Gastroesophageal sphincter (tissue), 4 donors: Measurements from ENCODE around the gene CRB2. TPM values are rescaled to one million over a fixed set of nuclear protein-coding genes. Genes with fewer than 3 reads are reported as not detected.

Experiments
- ATAC-seq: fragments of 150-250 bp; one replicate; pipeline ENCODE4 v1.9.1; 2016; ENCODE audit warnings: mild to moderate bottlenecking, moderate library complexity
- H3K27ac ChIP-seq, 4 donors: fragments of 200-600 bp; sonication (generic) in 3 of 4; 1 replicate in 3 of 4; 2 replicates in 1 of 4; pipeline ENCODE4 v1.5.1; 2016 to 2019
- H3K27me3 ChIP-seq: fragments of 200-600 bp; sonication (generic); one replicate; pipeline ENCODE4 v1.5.1; 2019
- H3K36me3 ChIP-seq, 2 donors: fragments of 200-600 bp; sonication (generic); one replicate each; pipeline ENCODE4 v1.5.1; 2019; ENCODE audit warnings: control low read depth in 1 of 2
- H3K4me1 ChIP-seq, 3 donors: fragments of 200-600 bp; sonication (generic); 1 replicate in 2 of 3; 2 replicates in 1 of 3; pipeline ENCODE4 v1.5.1; 2016 to 2019; ENCODE audit warnings: control low read depth in 2 of 3
- H3K4me3 ChIP-seq, 2 donors: fragments of 200-600 bp; sonication (generic); one replicate each; pipeline ENCODE4 v1.5.1; 2019; ENCODE audit warnings: mild to moderate bottlenecking in 1 of 2, moderate library complexity in 1 of 2
- H3K9me3 ChIP-seq, 3 donors: fragments of 200-600 bp; sonication (generic); one replicate each; pipeline ENCODE4 v1.5.1; 2017 to 2019; ENCODE audit warnings: control low read depth in 2 of 3
- EP300 ChIP-seq: sonication (generic); formaldehyde crosslinking; IDR thresholded peaks from one replicate; pipeline ENCODE4 v1.6.1; 2017; ENCODE audit warnings: antibody characterized with exemption, mild to moderate bottlenecking
- POLR2A ChIP-seq, 2 donors: fragments of 450-650 bp; IDR thresholded peaks; one replicate each; pipeline ENCODE4 v1.6.1; 2017; ENCODE audit warnings: antibody characterized with exemption in 2 of 2, mild to moderate bottlenecking in 2 of 2, moderate library complexity in 1 of 2
- POLR2AphosphoS5 ChIP-seq: sonication (generic); formaldehyde crosslinking; IDR thresholded peaks from one replicate; pipeline ENCODE4 v1.6.1; 2017; ENCODE audit warnings: antibody characterized with exemption
- WGBS, 2 donors: methylation state at CpG; one replicate each; pipeline ENCODE4 v1.1.5; 2018; ENCODE audit warnings: low coverage in 1 of 2; 5-methylcytosine and 5-hydroxymethylcytosine counted together
- total RNA-seq, 4 donors: library from RNA; depleted of rRNA; stranded (reverse); fragments of >200 nt; gene quantifications; one replicate each; pipeline ENCODE4 v1.1.0, GENCODE V29; 2016
- TF ChIP-seq, protein P1 (sequence below), 4 experiments: fragments of 200-600 bp in 2 of 4; fragments of 450-650 bp in 2 of 4; sonication (generic) in 1 of 4; IDR thresholded peaks; one replicate each; pipeline ENCODE4 v1.5.1; 2017 to 2019; ENCODE audit warnings: antibody characterized with exemption in 4 of 4, mild to moderate bottlenecking in 2 of 4, moderate library complexity in 2 of 4

Gene CRB2
- total RNA-seq, 4 donors from 2014 or later = not detected

DNA sequence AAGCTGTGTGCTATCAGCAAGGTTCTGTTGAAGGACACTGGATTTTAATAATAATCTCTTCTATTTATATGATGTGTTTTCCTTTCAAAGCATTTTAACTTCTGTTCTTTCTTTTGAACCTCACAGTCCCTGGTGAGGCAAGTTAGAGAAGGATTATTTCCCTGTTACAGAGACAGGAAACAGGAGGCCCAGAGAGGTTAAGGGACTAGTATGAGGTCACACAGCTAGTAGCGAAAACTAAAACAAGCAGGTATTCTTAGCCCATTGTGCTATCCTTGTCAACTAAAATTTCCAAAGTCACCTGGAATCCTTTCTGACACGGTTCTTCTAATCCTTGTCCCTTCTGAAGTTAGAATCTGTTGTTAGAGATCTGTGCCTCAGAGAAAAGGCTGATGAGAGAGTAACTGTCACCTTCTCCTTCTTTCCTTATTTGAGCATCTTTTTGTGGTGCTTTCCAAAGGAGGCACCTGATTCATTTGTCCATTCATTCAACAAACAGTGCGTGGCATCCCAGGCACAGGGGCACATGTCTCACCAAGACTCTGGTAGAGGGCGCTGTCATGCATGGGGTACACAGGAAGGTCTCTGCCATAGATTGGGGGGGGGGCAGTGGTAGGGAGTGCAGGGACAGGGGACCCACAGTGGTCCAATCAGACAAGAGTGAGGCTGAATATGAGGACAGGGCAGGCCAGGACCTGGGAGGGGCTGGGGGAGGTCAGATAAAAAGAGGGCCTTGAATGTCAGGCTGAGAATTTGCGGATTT lies 61.5 kb downstream of the CRB2 start:
- no peak overlapping the region for H3K27ac ChIP-seq
- H3K4me3 ChIP-seq = no peak overlapping the region
- TF ChIP-seq, protein P1, sequence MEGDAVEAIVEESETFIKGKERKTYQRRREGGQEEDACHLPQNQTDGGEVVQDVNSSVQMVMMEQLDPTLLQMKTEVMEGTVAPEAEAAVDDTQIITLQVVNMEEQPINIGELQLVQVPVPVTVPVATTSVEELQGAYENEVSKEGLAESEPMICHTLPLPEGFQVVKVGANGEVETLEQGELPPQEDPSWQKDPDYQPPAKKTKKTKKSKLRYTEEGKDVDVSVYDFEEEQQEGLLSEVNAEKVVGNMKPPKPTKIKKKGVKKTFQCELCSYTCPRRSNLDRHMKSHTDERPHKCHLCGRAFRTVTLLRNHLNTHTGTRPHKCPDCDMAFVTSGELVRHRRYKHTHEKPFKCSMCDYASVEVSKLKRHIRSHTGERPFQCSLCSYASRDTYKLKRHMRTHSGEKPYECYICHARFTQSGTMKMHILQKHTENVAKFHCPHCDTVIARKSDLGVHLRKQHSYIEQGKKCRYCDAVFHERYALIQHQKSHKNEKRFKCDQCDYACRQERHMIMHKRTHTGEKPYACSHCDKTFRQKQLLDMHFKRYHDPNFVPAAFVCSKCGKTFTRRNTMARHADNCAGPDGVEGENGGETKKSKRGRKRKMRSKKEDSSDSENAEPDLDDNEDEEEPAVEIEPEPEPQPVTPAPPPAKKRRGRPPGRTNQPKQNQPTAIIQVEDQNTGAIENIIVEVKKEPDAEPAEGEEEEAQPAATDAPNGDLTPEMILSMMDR (IDR thresholded peaks at IDR 0.05) = no peak
- TF ChIP-seq POLR2A (IDR thresholded peaks at IDR 0.05) (no peak), EP300 (no peak), POLR2AphosphoS5 (no peak)
- no peaks in the 10 kb centered on the region for H3K4me1 ChIP-seq
- no peak for ATAC-seq
- 100% methylated on average over 4 of the region's 5 CpGs; no CpG with 5 or more reads in 1 of the 2 donors for WGBS, 2 donors
- H3K36me3 ChIP-seq = peaks cover 0 to 60% of the 10 kb centered on the region in 2 donors
- no peaks in the 10 kb centered on the region for H3K27me3 ChIP-seq
- no peaks in the 10 kb centered on the region for H3K9me3 ChIP-seq

DNA sequence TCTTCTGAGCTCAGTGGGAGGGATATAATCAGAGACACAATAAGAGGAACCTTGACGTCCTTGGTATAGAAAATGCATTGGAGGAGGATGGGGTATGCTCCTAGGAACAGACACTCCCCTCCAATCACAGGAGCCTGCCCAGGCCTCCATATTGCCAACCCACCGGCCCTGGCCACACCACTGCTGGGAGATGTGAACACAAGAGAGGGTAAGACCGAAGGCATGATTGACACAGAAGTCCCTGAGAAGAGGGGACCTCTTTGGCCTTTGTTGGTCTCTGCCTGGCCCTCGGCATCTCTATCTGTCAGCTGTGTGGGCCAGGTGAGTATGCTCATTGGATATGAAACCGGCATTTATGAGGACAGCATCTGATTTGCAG lies 62.0 kb downstream of the CRB2 start:
- TF ChIP-seq, protein P1 (IDR thresholded peaks at IDR 0.05) = no peak
- TF ChIP-seq POLR2A (IDR thresholded peaks at IDR 0.05) = no peak
- no peak for TF ChIP-seq EP300
- TF ChIP-seq POLR2AphosphoS5 = no peak
- H3K9me3 ChIP-seq = no peaks in the 10 kb centered on the region
- H3K36me3 ChIP-seq = peaks cover 0 to 64% of the 10 kb centered on the region in 2 donors
- H3K4me3 ChIP-seq = no peak overlapping the region
- ATAC-seq = no peak
- no peaks in the 10 kb centered on the region for H3K27me3 ChIP-seq
- no peak overlapping the region for H3K27ac ChIP-seq
- H3K4me1 ChIP-seq = no peaks in the 10 kb centered on the region
- WGBS, 2 donors = 92% methylated on average over 4 of the region's 5 CpGs; no CpG with 5 or more reads in 1 of the 2 donors

DNA sequence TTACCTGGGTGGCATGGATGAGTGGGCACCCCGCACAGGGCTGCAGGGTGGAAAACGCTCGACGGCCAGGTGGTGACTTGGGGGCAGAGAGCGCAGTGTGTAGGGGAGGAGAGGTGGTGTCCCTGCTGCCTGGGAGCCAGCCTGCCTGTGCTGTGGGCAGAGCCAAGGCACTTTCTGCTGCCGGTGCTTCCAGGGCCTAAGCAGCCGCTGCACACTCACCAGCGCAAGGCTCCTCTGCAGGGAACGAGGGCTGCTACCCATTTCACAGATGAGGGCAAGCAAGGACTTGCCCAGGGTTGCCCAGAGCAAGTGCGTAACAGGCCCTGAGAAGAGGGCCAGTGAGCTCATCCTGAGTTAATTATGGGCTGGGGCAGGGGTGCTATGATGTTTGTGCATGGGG lies 62.5 kb downstream of the CRB2 start:
- no peak overlapping the region for H3K4me3 ChIP-seq
- H3K27me3 ChIP-seq = no peaks in the 10 kb centered on the region
- H3K4me1 ChIP-seq = no peaks in the 10 kb centered on the region
- WGBS, 2 donors = 98 to 100% methylated on average over 2 to 7 of the region's 10 CpGs
- ATAC-seq = no peak
- H3K27ac ChIP-seq = no peak overlapping the region
- peaks cover 0 to 69% of the 10 kb centered on the region in 2 donors for H3K36me3 ChIP-seq
- H3K9me3 ChIP-seq = no peaks in the 10 kb centered on the region
- TF ChIP-seq, protein P1 (IDR thresholded peaks at IDR 0.05) = no peak
- no peak for TF ChIP-seq POLR2A (IDR thresholded peaks at IDR 0.05)
- no peak for TF ChIP-seq POLR2AphosphoS5
- TF ChIP-seq EP300 = no peak

DNA sequence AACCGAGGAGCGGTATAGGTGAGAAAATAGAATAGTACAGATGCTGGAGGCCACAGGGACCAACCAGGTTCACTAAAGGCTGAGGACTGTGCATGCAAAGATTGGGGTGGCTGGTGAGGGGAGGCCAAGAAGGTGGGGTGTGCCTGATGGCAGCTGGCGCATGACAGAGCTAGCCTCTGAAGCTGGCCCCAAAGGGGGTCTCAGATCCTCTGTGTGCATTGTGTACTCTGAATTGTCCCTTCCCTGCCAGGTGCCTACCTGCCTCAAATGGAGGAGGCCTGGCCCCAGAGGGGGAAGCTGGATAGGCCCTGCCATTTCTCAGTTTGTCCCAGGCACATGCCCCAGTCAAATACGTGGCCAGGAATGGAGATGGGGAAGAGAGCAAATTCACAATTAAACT lies 63.1 kb downstream of the CRB2 start:
- peaks cover 0 to 75% of the 10 kb centered on the region in 2 donors for H3K36me3 ChIP-seq
- WGBS, 2 donors = 84% methylated on average over 3 of the region's 4 CpGs; no CpG with 5 or more reads in 1 of the 2 donors
- no peak for ATAC-seq

More for the DNA sequence above, 63.1 kb downstream of the CRB2 start:
- Histone ChIP-seq H3K27ac (no peak overlapping the region), H3K4me1 (no peaks in the 10 kb centered on the region), H3K27me3 (no peaks in the 10 kb centered on the region), H3K4me3 (no peak overlapping the region), H3K9me3 (no peaks in the 10 kb centered on the region)
- TF ChIP-seq POLR2A (IDR thresholded peaks at IDR 0.05) = no peak
- TF ChIP-seq POLR2AphosphoS5 = no peak
- TF ChIP-seq, protein P1 (IDR thresholded peaks at IDR 0.05) = no peak
- TF ChIP-seq EP300 = no peak
